HUES64 (cell line): Measurements from ENCODE around the gene TAS2R19. TPM values are rescaled to one million over a fixed set of nuclear protein-coding genes. Genes with fewer than 3 reads are reported as not detected.
"Not testable (repeated sequence)": the region's sequence is repeated elsewhere in the genome, so short reads cannot be mapped to it uniquely, and the experiment has no call there.

ENCODE experiments used
- H3K27ac ChIP-seq: 2 replicates; pipeline ENCODE4 v1.7.0; 2013; ENCODE audit warnings: low read depth, low read length, inconsistent platforms
- H3K27me3 ChIP-seq: 2 replicates; pipeline ENCODE4 v1.6.1; 2013; ENCODE audit warnings: mild to moderate bottlenecking, low read length; ENCODE audit not compliant: insufficient read depth
- H3K36me3 ChIP-seq: 2 replicates; pipeline ENCODE4 v1.6.1; 2013; ENCODE audit warnings: mild to moderate bottlenecking, low read length; ENCODE audit not compliant: insufficient read depth
- H3K4me1 ChIP-seq: 2 replicates; pipeline ENCODE4 v1.6.1; 2013; ENCODE audit warnings: mild to moderate bottlenecking, low read length, moderate library complexity; ENCODE audit not compliant: insufficient read depth
- H3K4me3 ChIP-seq: 2 replicates; pipeline ENCODE4 v1.5.1; 2013; ENCODE audit warnings: mild to moderate bottlenecking, low read length, moderate library complexity
- H3K9ac ChIP-seq: 2 replicates; pipeline ENCODE4 v1.6.1; 2013; ENCODE audit warnings: mild to moderate bottlenecking, low read depth, low read length
- H3K9me3 ChIP-seq: 2 replicates; pipeline ENCODE4 v1.6.1; 2013; ENCODE audit warnings: low read depth, low read length; ENCODE audit not compliant: insufficient read depth
- WGBS: fragments of 150-250, 120-280 bp; methylation state at CpG from one replicate; pipeline ENCODE4 v1.1.7; 2013; ENCODE audit warnings: missing lambda C conversion rate; 5-methylcytosine and 5-hydroxymethylcytosine counted together
- polyA plus RNA-seq, 2 experiments: library from polyadenylated mRNA; stranded (reverse); fragments of 50-300 nt; gene quantifications; one replicate each; pipeline ENCODE4 v1.2.3, GENCODE V29; 2013

TAS2R19 gene
- polyA plus RNA-seq (2013, experiment 1 of 2): not detected
- polyA plus RNA-seq (2013, experiment 2 of 2): not detected

GRCh38 chr12:11022520-11022919 is at the start of gene TAS2R19:
TSS of gene TAS2R19 (minus strand) at chr12:11022620. CDS start at chr12:11022571, 49 bp downstream.
- no peaks in the 10 kb centered on the region for H3K27me3 ChIP-seq
- 96% methylated on average over 1 of the region's 1 CpG for WGBS

GRCh38 chr12:11071414-11071813 is 49.0 kb upstream of the TAS2R19 start:
- no peak overlapping the region for H3K4me3 ChIP-seq
- no peak overlapping the region for H3K9ac ChIP-seq
- no peaks in the 10 kb centered on the region for H3K9me3 ChIP-seq
- 46% methylated on average over 4 of the region's 4 CpGs for WGBS
- H3K27me3 ChIP-seq: no peaks in the 10 kb centered on the region
- H3K4me1 ChIP-seq: no peaks in the 10 kb centered on the region
- no peaks in the 10 kb centered on the region for H3K36me3 ChIP-seq
- no peak overlapping the region for H3K27ac ChIP-seq

More at GRCh38 chr12:11022520-11022919, at the start of gene TAS2R19:
- Histone ChIP-seq H3K27ac (no peak within 1 kb of the TSS), H3K4me3 (no peak within 1 kb of the TSS), H3K9ac (no peak within 1 kb of the TSS), H3K9me3 (no peaks in the 10 kb centered on the region), H3K36me3 (0 out of 2 replicates have a peak, but pooled peaks cover 5% of the 10 kb centered on the region), H3K4me1 (no peaks in the 10 kb centered on the region)

DNA sequence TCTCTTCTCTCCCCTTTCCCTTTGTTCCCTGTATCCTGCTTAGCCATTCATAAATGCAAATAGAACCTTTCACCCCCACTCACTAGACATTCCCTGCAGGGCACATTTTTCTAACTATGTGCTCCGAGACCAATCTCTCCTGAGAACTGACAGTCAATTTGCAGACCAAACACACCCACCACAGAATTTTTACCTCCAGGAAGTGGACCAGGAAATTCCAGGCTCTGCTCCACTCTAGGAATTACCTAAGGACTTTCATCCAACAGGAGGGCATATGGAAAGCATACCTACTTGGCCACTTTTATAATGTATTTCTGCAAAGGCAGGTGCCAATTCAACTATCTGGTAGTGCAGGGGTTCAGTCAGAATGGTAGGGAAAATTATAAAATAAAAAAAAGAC is 48.6 kb upstream of the TAS2R19 start:
- Histone ChIP-seq H3K9me3 (no peaks in the 10 kb centered on the region), H3K27ac (no peak overlapping the region), H3K36me3 (no peaks in the 10 kb centered on the region), H3K4me1 (no peaks in the 10 kb centered on the region), H3K4me3 (no peak overlapping the region), H3K27me3 (no peaks in the 10 kb centered on the region), H3K9ac (no peak overlapping the region)
- WGBS: 0% methylated on average over 1 of the region's 1 CpG

DNA sequence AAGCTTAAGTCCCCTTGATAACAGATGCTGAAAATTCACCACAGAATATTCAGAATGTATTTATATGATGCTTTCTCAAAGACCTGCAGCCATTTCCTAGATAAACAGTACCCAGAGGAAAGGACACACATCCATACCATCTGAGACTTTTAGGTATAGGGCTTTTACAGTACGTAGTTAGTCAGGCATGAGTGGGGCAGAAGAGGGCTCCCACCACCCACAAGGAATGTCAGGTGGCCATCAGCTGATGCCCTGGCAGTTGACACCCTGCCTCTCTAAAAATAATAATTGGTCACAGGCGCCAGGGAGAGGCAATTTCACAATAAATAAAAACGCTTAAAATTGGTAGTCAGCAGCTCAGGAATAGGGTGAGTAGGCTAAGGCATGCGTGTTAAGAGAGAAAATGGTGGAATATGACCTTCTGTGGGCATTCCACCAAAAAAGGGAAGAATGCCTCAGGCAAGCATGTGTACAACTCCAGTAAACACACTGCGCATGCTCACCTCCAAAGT is 47.5 kb upstream of the TAS2R19 start:
- no peaks in the 10 kb centered on the region for H3K9me3 ChIP-seq
- no peaks in the 10 kb centered on the region for H3K36me3 ChIP-seq
- H3K9ac ChIP-seq: no peak overlapping the region
- 73% methylated on average over 5 of the region's 5 CpGs for WGBS
- no peaks in the 10 kb centered on the region for H3K4me1 ChIP-seq
- H3K27me3 ChIP-seq: no peaks in the 10 kb centered on the region
- H3K4me3 ChIP-seq: no peak overlapping the region
- no peak overlapping the region for H3K27ac ChIP-seq

- no peak overlapping the region for H3K27ac ChIP-seq
- H3K27me3 ChIP-seq: no peaks in the 10 kb centered on the region
- 51% methylated on average over 2 of the region's 2 CpGs for WGBS
- no peaks in the 10 kb centered on the region for H3K4me1 ChIP-seq
- H3K9ac ChIP-seq: no peak overlapping the region
- H3K9me3 ChIP-seq: no peaks in the 10 kb centered on the region
- no peak overlapping the region for H3K4me3 ChIP-seq
- no peaks in the 10 kb centered on the region for H3K36me3 ChIP-seq
Observed at GRCh38 chr12:11067514-11067913, 45.1 kb upstream of the TAS2R19 start.

DNA sequence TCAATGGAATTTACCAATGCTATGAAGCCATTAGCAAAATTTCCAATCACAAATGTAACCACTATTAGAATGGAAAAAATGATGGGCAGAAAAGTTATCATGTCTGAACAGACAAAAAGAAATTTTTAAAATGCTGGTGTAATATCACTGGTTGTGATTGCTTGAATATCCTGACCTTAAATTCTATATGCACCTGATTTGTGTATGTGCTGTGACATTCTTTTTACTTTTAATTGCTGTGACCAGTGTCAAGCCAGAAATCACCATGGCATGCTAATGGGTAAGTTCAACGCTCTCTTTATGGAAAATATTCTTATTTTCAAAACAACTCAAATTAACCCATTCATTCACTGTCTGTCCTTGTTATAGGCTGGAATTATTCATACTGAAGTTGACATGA is 39.8 kb upstream of the TAS2R19 start, which contains the start of gene TAS2R46:
TAS2R46 (minus strand) TSS at position 101 of the 400 bp plus-strand sequence; CDS start at position 101, 0 bp downstream.
- 100% methylated on average over 1 of the region's 1 CpG for WGBS
- H3K27ac ChIP-seq, H3K9me3 ChIP-seq: not testable (repeated sequence)

DNA sequence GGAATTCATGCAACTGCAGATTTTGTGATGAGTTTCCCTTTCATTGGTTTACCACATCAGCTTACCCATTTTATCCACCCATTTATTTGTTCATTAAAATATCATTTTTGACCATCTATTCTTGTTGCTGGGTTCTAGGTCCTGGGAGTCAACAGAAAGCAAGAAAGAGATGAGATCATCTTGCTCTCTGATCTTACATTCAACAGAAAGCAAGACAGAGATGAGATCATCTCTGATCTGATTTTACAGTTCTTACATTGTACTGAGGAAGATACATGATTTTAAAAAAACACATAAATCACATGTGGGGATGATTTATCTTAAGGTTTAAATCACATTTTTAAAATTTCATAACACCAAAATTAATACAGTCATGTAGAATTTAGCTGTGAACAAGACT is 37.4 kb upstream of the TAS2R19 start:
- Histone ChIP-seq H3K9me3 (0 out of 2 replicates have a peak, but pooled peaks cover 6% of the 10 kb centered on the region), H3K4me3 (no peak overlapping the region), H3K9ac (no peak overlapping the region), H3K27ac (no peak overlapping the region), H3K4me1 (no peaks in the 10 kb centered on the region), H3K27me3 (no peaks in the 10 kb centered on the region), H3K36me3 (peaks cover 6% of the 10 kb centered on the region; the same call in 1 of the 2 replicates)

More for the DNA sequence above, 39.8 kb upstream of the TAS2R19 start, which contains the start of gene TAS2R46:
- H3K4me3 ChIP-seq, H3K9ac ChIP-seq, H3K27me3 ChIP-seq, H3K4me1 ChIP-seq, H3K36me3 ChIP-seq: not testable (repeated sequence)

DNA sequence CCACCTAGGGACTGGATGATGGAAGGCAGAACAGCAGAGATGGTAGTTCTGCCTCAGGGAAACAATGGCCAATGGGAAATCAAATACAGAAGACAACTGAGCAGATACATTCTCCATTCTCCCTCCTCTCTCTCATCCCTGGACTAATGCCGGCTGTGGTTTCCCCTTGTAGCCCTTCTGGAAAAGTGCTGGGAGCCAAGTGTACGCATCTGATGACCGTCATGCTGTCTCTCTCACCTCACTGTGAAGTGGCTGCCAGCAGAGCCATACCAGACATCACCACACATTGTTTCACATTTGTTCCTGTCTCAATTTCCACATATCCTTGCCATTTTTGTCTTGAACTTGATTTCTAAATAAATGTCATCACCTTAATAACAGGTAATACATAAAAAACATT is 36.6 kb upstream of the TAS2R19 start:
- H3K4me1 ChIP-seq: no peaks in the 10 kb centered on the region
- H3K27me3 ChIP-seq: no peaks in the 10 kb centered on the region
- H3K36me3 ChIP-seq: peaks cover 6% of the 10 kb centered on the region; the same call in 1 of the 2 replicates
- no peak overlapping the region for H3K27ac ChIP-seq
- H3K4me3 ChIP-seq: no peak overlapping the region
- WGBS: 95% methylated on average over 3 of the region's 3 CpGs
- H3K9ac ChIP-seq: no peak overlapping the region
- H3K9me3 ChIP-seq: 0 out of 2 replicates have a peak, but pooled peaks cover 6% of the 10 kb centered on the region

- H3K27me3 ChIP-seq: no peaks in the 10 kb centered on the region
- 100% methylated on average over 2 of the region's 2 CpGs for WGBS
- H3K4me3 ChIP-seq: no peak overlapping the region
- no peaks in the 10 kb centered on the region for H3K4me1 ChIP-seq
- no peak overlapping the region for H3K9ac ChIP-seq
- peaks cover 21% of the 10 kb centered on the region for H3K36me3 ChIP-seq
- H3K27ac ChIP-seq: no peak overlapping the region
- peaks cover 31% of the 10 kb centered on the region for H3K9me3 ChIP-seq
Observed at GRCh38 chr12:11055306-11055705, 32.9 kb upstream of the TAS2R19 start.

GRCh38 chr12:11049806-11050531 is 27.5 kb upstream of the TAS2R19 start:
- Histone ChIP-seq H3K36me3 (peaks cover 42% of the 10 kb centered on the region), H3K9me3 (peaks cover 24% of the 10 kb centered on the region)
- not testable (repeated sequence) for H3K4me1 ChIP-seq, H3K27me3 ChIP-seq, H3K27ac ChIP-seq, H3K4me3 ChIP-seq, H3K9ac ChIP-seq
- 98% methylated on average over 7 of the region's 7 CpGs for WGBS

DNA sequence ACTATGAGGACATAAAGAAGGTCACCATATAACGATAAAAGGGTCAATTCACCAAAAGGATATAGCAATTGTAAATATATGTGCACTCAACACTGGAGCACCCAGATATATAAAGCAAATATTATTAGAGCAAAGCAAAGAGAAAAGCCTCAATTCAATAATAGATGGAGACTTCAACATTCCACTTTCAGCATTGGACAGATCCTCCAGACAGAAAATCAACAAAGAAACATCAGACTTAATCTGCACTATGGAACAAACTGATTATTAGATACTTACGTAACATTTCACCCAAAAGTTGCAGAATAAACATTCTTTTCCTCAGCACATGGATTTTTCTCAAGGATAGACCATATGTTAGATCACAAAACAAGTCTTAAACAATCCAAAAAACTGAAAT is 18.9 kb upstream of the TAS2R19 start:
- H3K36me3 ChIP-seq: peaks cover 22% of the 10 kb centered on the region
- H3K9me3 ChIP-seq, H3K9ac ChIP-seq, H3K4me1 ChIP-seq, H3K4me3 ChIP-seq, H3K27me3 ChIP-seq, H3K27ac ChIP-seq: not testable (repeated sequence)
- WGBS: 97% methylated on average over 2 of the region's 2 CpGs
